SK-N-MC (cell line): ENCODE results near the gene VASH2.

Source experiments
- EZH2 ChIP-seq: fragments of 200-600 bp; sonication (generic); IDR thresholded peaks from one replicate; pipeline ENCODE4 v1.6.1; 2017; ENCODE audit warnings: antibody characterized with exemption
- FOXP2 ChIP-seq: optimal IDR thresholded peaks from 2 replicates; pipeline ENCODE3; 2011; ENCODE audit warnings: mild to moderate bottlenecking, moderate library complexity; ENCODE audit not compliant: insufficient read depth; ENCODE audit errors: extremely low read length, control extremely low read depth
- POLR2AphosphoS5 ChIP-seq: IDR thresholded peaks from 2 replicates; pipeline ENCODE4 v1.6.1; 2012; ENCODE audit warnings: mild to moderate bottlenecking, low read depth, low read length, borderline replicate concordance

DNA sequence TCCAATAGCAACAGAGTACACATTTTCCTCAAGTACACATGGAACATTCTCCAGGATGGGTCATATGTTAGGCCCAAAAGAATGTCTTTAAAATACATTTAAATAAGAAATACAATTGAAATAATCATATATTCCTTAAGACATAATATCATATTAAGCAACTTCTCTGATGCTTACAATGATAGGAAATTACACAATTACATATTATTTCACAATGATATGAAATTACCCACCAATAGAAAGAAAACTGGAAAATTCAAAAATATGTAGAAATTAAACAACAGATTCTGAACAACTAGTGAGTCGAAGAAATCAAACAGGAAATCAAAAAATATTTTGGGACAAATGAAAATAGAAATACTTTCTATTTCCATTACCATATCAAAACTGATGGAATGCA, 46.7 kb upstream of the VASH2 start:
- no peak for TF ChIP-seq POLR2AphosphoS5
- TF ChIP-seq EZH2, result no peak
- no peak for TF ChIP-seq FOXP2
